NCI-H226 (cell line): ENCODE data around the gene ECHS1.

Experiments
- DNase-seq: peaks from one replicate; pipeline ENCODE4 v3.0.0-alpha.2; 2015

ECHS1 gene

GRCh38 chr10:133318494-133319127 is 54.5 kb downstream of the ECHS1 start:
- peak; percentile 40 for DNase-seq

GRCh38 chr10:133316732-133317131 is 56.4 kb downstream of the ECHS1 start:
- DNase-seq = no peak

- DNase-seq = no peak
Measured at GRCh38 chr10:133316266-133316665, 56.9 kb downstream of the ECHS1 start.

- DNase-seq = no peak
Measured at GRCh38 chr10:133315847-133316246, 57.3 kb downstream of the ECHS1 start.

GRCh38 chr10:133314911-133315310 is 58.2 kb downstream of the ECHS1 start:
- no peak for DNase-seq

GRCh38 chr10:133313192-133313591 is 60.0 kb downstream of the ECHS1 start:
- DNase-seq = no peak

GRCh38 chr10:133312769-133313145 is 60.4 kb downstream of the ECHS1 start:
- DNase-seq = no peak
